Spleen (tissue), 11 donors: Measurements from ENCODE around the gene FRMD7. TPM values are rescaled to one million over a fixed set of nuclear protein-coding genes. Genes with fewer than 3 reads are reported as not detected.
"Not testable (repeated sequence)": the region's sequence is repeated elsewhere in the genome, so short reads cannot be mapped to it uniquely, and the experiment has no call there.

Experiments used
- DNase-seq: peaks from one replicate; pipeline ENCODE4 v3.0.0-alpha.2; 2020
- H3K27ac ChIP-seq, 8 donors: fragments of 200-600 bp; sonication (generic) in 7 of 8; 1 replicate in 4 of 8; 2 replicates in 4 of 8; pipeline versions ENCODE4 v1.5.0 to v1.8.0; 2016 to 2021; ENCODE audit warnings: inconsistent platforms in 4 of 8, mild to moderate bottlenecking in 4 of 8, moderate library complexity in 1 of 8
- H3K27me3 ChIP-seq, 7 donors: fragments of 200-600 bp; sonication (generic) in 6 of 7; replicated peaks in 1 of 7; 1 replicate in 4 of 7; 2 replicates in 3 of 7; pipeline versions ENCODE4 v1.5.0 to v1.8.0; 2016 to 2021; ENCODE audit warnings: inconsistent platforms in 3 of 7, mild to moderate bottlenecking in 1 of 7
- H3K36me3 ChIP-seq, 6 donors: fragments of 200-600 bp; sonication (generic) in 5 of 6; 1 replicate in 4 of 6; 2 replicates in 2 of 6; pipeline versions ENCODE4 v1.5.0 to v1.8.0; 2016 to 2021; ENCODE audit warnings: inconsistent platforms in 2 of 6
- H3K4me1 ChIP-seq, 6 donors: fragments of 200-600 bp; sonication (generic) in 5 of 6; 1 replicate in 3 of 6; 2 replicates in 3 of 6; pipeline versions ENCODE4 v1.5.0 to v1.8.0; 2016 to 2021; ENCODE audit warnings: inconsistent platforms in 3 of 6
- H3K4me3 ChIP-seq, 8 donors: fragments of 200-600 bp; sonication (generic) in 7 of 8; 1 replicate in 4 of 8; 2 replicates in 4 of 8; pipeline versions ENCODE4 v1.5.0 to v1.8.0; 2016 to 2021; ENCODE audit warnings: inconsistent platforms in 4 of 8, mild to moderate bottlenecking in 4 of 8, moderate library complexity in 2 of 8
- H3K9me3 ChIP-seq, 8 donors: fragments of 200-600 bp; sonication (generic) in 7 of 8; 1 replicate in 4 of 8; 2 replicates in 4 of 8; pipeline versions ENCODE4 v1.5.0 to v1.8.0; 2016 to 2021; ENCODE audit warnings: inconsistent platforms in 4 of 8
- CTCF ChIP-seq, 11 experiments: fragments of 200-600 bp in 7 of 11; fragments of 450-650 bp in 4 of 11; sonication (generic) in 4 of 11; IDR thresholded peaks in 8 of 11; conservative IDR thresholded peaks in 3 of 11; 1 replicate in 7 of 11; 2 replicates in 4 of 11; pipeline versions ENCODE4 v1.4.0 to v1.8.0; 2016 to 2021; ENCODE audit warnings: antibody characterized with exemption in 11 of 11, inconsistent platforms in 4 of 11, mild to moderate bottlenecking in 1 of 11
- POLR2A ChIP-seq, 3 donors: fragments of 450-650 bp; IDR thresholded peaks; one replicate each; pipeline ENCODE4 v1.5.1; 2017; ENCODE audit warnings: antibody characterized with exemption in 3 of 3, mild to moderate bottlenecking in 1 of 3
- POLR2AphosphoS5 ChIP-seq, 3 donors: sonication (generic); formaldehyde crosslinking; IDR thresholded peaks; one replicate each; pipeline ENCODE4 v1.5.1; 2017; ENCODE audit warnings: antibody characterized with exemption in 3 of 3
- WGBS, 5 donors: extraction: QIAGEN DNeasy Blood & Tissue Kit in 3 of 5; methylation state at CpG; one replicate each; pipeline versions ENCODE4 v1.1.5 to v1.1.7; 2013 to 2018; 5-methylcytosine and 5-hydroxymethylcytosine counted together
- intact Hi-C: fragments of 100-400 bp; cut with DNase I; formaldehyde crosslinking; loops from one replicate; pipeline ENCODE4 v1.15.0; 2023; ENCODE audit warnings: low total_unique reads
- polyA plus RNA-seq, 3 donors: library from polyadenylated mRNA; stranded (reverse); fragments of 200-250 nt; gene quantifications; one replicate each; pipeline ENCODE4 v1.2.1, GENCODE V29; 2013
- total RNA-seq, 7 donors: library from RNA; depleted of rRNA in 3 of 7; stranded (reverse); fragments of >200 nt in 3 of 7; fragmentation: NEBNext Ultra II Directional in 4 of 7; extraction: Animal tissue kit (Norgen Biotek cat#: 25700) in 4 of 7; gene quantifications; one replicate each; pipeline versions ENCODE4 v1.1.0 to v1.2.1, GENCODE V29; 2016 to 2021
- donor health status: healthy with polysubstance abuse.
- donor health status: DM: no; HTN: no; CAD: no; lungs with moderate emphysema.
- donor health status: DM: no; HTN: no; CAD: no.
- donor health status: Bipolar disorder and iron deficiency.
- donor health status: healthy.
- donor health status: DM: no; HTN: no; CAD: no.
- donor health status: DM: yes; HTN: yes; CAD: no.

Gene FRMD7
- total and polyA plus RNA-seq, 10 donors = 0.46 TPM; not detected in 9

DNA sequence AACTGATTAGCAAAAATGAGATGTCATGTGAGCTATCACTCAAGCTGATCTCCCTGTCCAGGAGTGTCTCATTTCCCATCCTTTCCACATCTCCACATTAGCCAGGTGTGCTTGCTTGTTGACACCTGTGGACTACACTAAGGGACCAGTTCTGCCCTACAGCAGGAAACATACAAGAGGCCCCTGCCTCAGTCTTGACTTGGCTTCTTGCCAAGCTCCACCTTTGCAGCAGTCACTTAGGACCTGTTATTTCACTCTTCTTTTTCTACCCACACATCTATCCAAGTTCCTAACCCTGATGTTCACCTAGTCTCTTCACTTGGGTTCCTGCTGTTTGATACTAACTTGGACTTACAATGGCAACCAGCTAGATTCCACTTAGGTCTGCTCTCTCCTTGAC, 13.2 kb downstream of the FRMD7 start:
- no peak overlapping the region for H3K4me3 ChIP-seq
- H3K36me3 ChIP-seq = no peaks in the 10 kb centered on the region
- TF ChIP-seq POLR2AphosphoS5 (IDR thresholded peaks at IDR 0.05) = no peak
- TF ChIP-seq POLR2A (IDR thresholded peaks at IDR 0.05) = no peak
- TF ChIP-seq CTCF (IDR thresholded peaks at IDR 0.05 in 8 of 11, conservative IDR thresholded peaks at IDR 0.05 in 3 of 11) = no peak
- no peaks in the 10 kb centered on the region for H3K9me3 ChIP-seq
- intact Hi-C loops = loop anchor here (5.0 kb wide), 1 partner anchor 227 kb away; no protein-coding TSS in a partner anchor
- no peaks in the 10 kb centered on the region for H3K4me1 ChIP-seq
- DNase-seq = no peak
- H3K27me3 ChIP-seq = peaks cover 0 to 9% (median 0%) of the 10 kb centered on the region in 7 donors
- H3K27ac ChIP-seq = no peak overlapping the region

- Histone ChIP-seq H3K27ac (no peak overlapping the region), H3K27me3 (peaks cover 0 to 5% (median 0%) of the 10 kb centered on the region in 7 donors), H3K9me3 (no peaks in the 10 kb centered on the region), H3K4me3 (no peak overlapping the region), H3K4me1 (no peaks in the 10 kb centered on the region), H3K36me3 (no peaks in the 10 kb centered on the region)
- intact Hi-C loops = no loop called here
- TF ChIP-seq CTCF (IDR thresholded peaks at IDR 0.05 in 8 of 11, conservative IDR thresholded peaks at IDR 0.05 in 3 of 11) (no peak), POLR2AphosphoS5 (IDR thresholded peaks at IDR 0.05) (no peak), POLR2A (IDR thresholded peaks at IDR 0.05) (no peak)
- DNase-seq = no peak
Measured at GRCh38 chrX:132107291-132107690, 20.5 kb downstream of the FRMD7 start.

DNA sequence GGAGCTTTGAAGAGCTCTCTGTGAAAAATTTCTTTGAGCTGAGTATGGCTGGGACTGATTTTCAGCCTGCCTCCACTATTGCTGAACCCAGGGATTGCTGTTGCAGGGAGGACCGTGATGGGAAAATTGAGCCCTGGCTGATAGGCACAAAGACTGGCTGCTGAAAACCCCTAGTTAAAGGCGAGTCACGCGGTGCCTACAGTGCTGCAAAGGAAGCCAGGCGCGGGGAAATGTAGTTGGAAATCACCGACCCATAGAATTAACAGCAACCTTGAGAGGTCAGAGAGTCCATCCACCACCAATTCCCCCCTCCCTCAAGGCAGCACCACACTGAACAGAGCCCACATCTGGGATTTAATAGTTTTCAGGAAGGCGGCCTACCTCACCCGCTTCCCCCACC, 26.0 kb downstream of the FRMD7 start:
- no peaks in the 10 kb centered on the region for H3K4me1 ChIP-seq
- peaks cover 0 to 5% (median 0%) of the 10 kb centered on the region in 7 donors for H3K27me3 ChIP-seq
- H3K36me3 ChIP-seq = no peaks in the 10 kb centered on the region
- TF ChIP-seq POLR2A (IDR thresholded peaks at IDR 0.05) (no peak), CTCF (IDR thresholded peaks at IDR 0.05 in 8 of 11, conservative IDR thresholded peaks at IDR 0.05 in 3 of 11) (no peak), POLR2AphosphoS5 (IDR thresholded peaks at IDR 0.05) (no peak)
- no peak overlapping the region for H3K4me3 ChIP-seq
- WGBS, 5 donors = 65 to 97% (median 81%) methylated on average over 8 to 9 of the region's 9 CpGs
- no peak for DNase-seq
- intact Hi-C loops = no loop called here
- H3K27ac ChIP-seq = no peak overlapping the region
- H3K9me3 ChIP-seq = no peaks in the 10 kb centered on the region

GRCh38 chrX:132101206-132101605, 26.6 kb downstream of the FRMD7 start:
- intact Hi-C loops = no loop called here

DNA sequence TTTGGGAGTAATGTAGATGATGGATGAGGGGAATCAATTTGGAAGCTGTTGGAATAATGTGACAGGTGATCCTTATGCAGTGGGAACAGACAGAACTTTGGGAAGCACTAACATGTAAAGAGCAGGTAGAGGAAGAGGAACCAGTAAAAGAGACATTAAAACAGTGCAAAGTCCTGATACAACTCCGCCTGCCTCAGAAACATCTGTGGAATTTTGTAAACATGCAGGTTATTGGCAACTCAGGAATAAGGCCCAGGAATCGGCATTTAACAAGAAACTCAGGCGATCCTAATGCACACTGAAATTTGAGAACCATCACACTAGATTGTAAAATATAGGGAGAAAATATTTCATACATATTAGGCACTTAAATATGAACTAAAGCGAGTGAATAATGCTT, 29.1 kb downstream of the FRMD7 start:
- H3K4me1 ChIP-seq, H3K27ac ChIP-seq, H3K27me3 ChIP-seq, H3K4me3 ChIP-seq, H3K36me3 ChIP-seq, H3K9me3 ChIP-seq, DNase-seq: not testable (repeated sequence)
- WGBS, 5 donors = 69 to 98% (median 90%) methylated on average over 4 of the region's 4 CpGs
- intact Hi-C loops = loop anchor here (10.0 kb wide), 1 partner anchor 516 kb away; no protein-coding TSS in a partner anchor

More at GRCh38 chrX:132101206-132101605, 26.6 kb downstream of the FRMD7 start:
- Histone ChIP-seq H3K36me3 (no peaks in the 10 kb centered on the region), H3K27ac (no peak overlapping the region), H3K4me3 (no peak overlapping the region), H3K9me3 (no peaks in the 10 kb centered on the region), H3K4me1 (no peaks in the 10 kb centered on the region), H3K27me3 (peaks cover 0 to 5% (median 0%) of the 10 kb centered on the region in 7 donors)
- WGBS, 5 donors = 67 to 94% (median 83%) methylated on average over 4 of the region's 4 CpGs
- TF ChIP-seq POLR2AphosphoS5 (IDR thresholded peaks at IDR 0.05) = no peak
- no peak for TF ChIP-seq CTCF (IDR thresholded peaks at IDR 0.05 in 8 of 11, conservative IDR thresholded peaks at IDR 0.05 in 3 of 11)
- no peak for TF ChIP-seq POLR2A (IDR thresholded peaks at IDR 0.05)
- no peak for DNase-seq
